GM21717 (cell line): Measurements from ENCODE around the gene IFT43.

Source experiments
- ATAC-seq: cut with Tn5 transposase; IDR thresholded peaks from one replicate; pipeline ENCODE4 v1.9.1; 2021; ENCODE audit warnings: mild to moderate bottlenecking, moderate library complexity; ENCODE audit not compliant: unreplicated experiment

The IFT43 gene

DNA sequence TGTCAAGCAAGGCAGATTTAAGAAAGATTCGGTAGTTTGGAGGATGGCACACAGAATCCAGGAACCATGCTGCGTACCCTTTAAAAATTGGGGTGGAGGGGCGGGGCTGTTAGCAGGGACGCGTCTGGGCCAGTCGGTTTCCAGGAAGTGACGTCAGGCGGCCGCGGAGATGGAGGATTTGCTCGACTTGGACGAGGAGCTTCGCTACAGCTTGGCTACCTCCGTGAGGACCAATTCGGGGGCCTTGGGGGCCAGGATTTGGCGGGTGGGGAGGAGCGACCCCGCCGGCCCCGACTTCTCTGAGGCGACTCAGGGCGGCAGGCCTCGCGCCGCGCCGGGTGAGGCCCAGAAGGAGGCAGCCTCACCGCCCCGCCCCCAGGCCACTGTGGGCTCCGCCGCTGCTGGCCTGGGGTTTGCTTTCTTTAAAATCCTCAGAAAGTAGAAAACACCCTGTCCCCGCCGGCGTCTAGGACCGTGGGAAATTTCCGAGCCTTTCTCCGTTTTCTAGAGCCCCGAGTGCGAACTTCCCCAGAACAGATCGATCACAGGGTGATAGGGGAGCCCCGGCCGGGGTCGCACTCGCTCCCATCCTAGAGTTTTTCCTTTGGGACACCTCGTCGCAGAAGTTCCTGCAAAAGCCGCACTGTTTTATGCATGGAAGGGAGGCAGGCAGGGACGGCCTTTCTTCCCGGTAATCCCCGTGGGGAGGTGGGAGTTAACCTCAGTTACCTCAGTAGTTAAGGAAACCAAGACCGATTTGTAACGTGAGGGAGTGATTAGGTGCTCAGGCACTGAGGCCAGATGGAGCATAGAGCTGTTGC, at the start of gene IFT43:
Gene IFT43 (plus strand): TSS at position 146 of the 821 bp plus-strand sequence. CDS start 24 bp downstream, at position 170.
- ATAC-seq, result peak; percentile 56

DNA sequence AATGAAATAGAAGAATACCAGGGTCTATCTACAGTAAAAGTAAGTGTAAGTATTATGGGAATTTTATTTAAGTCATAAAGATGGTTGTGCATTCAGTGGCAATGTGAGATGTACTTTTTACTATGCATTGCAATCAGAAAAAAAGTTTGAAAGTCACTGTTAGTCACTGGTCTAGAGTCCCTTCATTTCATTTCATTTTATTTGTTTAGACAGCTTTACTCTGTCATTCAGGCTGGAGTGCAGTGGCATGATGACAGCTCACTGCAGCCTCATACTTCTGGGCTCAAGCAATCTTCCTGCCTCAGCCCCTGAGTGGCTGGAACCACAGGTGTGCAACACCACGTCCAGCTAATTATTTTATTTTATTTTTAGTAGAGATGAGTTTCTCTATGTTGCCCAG, 46.4 kb upstream of the IFT43 start:
- no peak for ATAC-seq

DNA sequence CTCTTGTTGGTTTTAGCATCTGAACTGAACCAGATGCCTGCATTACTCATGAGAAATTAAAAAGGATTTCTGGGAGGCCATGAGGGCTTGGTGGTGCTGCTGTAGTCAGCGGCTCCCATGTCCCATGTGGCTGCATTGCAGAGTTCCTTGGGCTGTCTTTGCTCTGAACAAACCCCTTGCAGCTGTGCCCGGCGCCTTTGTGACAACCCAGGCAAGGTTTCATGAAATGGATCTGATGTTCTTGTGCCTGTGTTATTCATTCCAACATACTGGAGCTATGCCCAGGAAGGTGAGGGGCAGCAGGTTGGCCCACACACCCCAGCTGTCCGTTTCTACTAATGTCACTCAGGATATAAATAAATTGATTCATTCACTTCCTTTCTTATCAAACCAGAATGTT, 44.5 kb upstream of the IFT43 start:
- no peak for ATAC-seq

DNA sequence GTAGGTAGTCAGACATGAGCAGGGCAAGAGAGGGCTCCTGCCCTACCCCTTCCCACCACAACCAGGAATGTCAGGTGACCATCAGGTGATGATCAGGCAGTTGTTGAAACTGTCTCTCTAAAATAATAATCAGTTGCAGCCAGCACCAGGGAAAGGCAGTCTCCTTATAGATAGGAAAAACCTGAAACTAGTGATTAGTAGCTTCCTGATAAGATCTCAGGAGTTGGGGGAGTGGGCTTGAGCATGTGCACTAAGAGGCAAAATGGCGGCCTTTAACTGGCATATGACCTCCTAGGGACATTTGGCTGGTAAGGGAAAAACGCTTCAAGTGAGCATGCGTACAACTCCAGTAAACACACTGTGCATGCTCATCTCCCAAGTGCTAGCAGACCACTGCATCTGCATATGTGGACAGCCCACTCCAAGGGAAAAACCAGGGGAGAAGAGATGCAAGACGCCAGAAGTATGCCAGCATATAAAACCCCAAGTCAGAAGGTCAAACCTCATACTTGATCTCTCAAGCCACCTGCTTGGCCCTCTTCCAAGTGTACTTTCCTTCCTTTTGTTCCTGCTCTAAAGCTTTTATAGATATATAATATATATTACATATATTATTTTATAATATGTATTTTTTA, 40.8 kb upstream of the IFT43 start:
- no peak for ATAC-seq

DNA sequence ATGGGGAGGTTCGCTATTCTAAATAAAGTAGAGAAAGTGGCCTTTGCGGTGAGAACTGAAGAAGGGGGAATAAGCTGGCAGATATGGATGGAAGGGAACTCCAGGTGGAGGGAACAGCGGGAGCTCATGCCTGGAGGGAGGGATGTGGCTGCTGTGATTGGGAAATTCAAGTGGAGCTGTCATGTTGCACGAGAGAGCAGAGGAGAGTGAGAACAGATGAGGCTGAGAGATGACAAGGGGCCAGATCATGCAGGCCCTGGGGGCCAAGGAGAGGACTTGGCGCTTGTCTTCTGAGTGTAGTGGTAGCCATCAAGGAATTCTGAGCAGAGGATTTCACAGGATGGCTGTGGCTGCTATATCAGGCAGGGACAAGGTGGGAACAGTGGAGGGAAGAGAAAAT, 38.8 kb upstream of the IFT43 start:
- no peak for ATAC-seq

DNA sequence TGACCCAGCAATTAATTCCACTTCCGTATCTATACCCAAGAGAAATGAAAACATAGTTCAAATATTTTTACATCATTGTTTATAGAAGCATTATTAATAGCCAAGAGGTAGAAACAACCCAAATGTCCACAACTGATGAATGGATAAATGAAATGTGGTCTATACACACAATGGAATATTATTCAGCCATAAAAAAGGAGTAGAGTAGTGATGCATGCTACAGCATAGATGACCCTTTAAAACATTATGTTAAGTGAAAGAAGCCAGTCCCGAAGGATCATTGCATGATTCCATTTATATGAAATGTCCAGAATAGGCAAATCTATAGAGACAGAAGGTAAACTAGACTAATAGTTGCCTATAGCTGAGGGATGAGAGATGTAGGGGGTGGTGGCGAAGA, 33.1 kb upstream of the IFT43 start:
- ATAC-seq, result no peak

- no peak for ATAC-seq
These were observed 26.5 kb upstream of the IFT43 start for GRCh38 chr14:75959031-75959430.

DNA sequence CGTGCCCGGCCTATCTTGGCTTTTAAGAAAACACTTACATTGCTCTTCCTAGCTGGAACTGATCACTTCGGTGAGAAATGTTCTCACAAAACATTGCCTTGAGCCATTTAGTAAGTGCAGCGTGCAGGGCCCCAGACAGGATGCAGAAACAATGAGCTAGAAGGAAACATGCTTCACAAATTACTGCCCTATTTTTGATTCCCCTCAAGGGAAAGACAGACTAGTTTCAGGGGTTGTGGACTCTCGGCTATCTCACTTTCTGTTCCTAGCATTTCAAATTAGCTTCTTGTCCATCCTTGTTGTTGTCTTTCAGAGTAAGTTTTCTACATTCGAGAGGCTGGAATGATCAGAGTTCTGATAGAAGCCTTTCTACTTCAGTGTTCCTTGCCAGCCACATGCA, 25.3 kb upstream of the IFT43 start:
- ATAC-seq, result peak; percentile 61

DNA sequence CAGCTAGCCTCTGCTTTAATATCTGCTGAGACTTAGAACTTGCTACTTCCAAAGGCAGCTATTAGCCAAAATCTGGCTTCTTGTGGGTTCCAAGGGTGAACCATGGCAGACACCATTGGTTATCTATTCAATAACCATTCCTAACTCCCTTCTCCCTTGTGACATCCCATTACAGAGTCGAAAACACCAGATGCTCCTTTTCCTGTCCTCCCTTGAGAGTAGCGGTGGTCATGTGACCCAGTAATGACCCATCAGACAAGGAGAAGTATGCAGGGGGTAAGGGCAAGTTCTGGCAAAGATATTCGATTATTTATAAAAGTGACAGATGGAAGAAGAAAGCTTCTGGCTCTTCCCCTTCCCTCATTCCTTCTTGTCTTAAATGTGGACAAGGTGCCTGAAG, 23.9 kb upstream of the IFT43 start:
- ATAC-seq, result no peak

DNA sequence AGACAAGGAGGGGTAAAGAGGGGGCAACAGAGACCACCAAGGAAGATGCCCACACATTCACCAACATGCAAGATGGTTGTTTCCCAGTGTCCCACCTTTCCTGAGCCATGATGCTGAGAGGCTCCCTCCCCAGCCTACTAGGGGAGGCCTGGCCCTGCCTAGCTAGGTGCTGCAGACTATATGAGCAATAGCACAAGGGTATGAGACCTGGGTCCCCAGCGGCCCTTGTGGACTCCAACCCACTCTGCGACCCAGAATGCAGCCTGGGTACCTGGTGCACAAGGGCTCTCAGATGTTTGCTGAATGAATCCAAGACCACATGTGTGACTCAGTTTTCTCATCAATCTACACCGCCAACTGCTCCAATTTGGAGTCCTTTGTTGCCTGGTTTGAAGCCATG, 17.7 kb upstream of the IFT43 start:
- ATAC-seq, result no peak

DNA sequence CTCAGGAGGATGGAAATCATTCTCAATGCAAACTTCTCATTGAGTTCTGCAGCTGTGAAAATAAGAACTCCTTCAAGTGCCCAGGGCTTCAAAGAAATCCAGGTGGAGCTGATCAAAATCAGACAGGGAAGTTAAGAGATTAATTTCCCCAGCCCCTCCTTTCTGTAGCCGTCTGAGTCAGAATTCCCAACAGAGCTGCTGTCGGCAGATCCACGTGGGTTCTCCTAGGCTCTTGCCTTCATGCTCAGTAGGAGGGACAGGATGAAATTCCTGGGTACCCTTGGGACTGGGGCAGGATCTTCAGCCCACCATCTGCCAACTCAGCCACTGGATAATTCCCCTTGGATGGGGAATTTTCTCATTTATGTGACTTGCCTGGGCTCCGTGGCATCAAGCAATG, 17.1 kb upstream of the IFT43 start:
- ATAC-seq, result no peak

DNA sequence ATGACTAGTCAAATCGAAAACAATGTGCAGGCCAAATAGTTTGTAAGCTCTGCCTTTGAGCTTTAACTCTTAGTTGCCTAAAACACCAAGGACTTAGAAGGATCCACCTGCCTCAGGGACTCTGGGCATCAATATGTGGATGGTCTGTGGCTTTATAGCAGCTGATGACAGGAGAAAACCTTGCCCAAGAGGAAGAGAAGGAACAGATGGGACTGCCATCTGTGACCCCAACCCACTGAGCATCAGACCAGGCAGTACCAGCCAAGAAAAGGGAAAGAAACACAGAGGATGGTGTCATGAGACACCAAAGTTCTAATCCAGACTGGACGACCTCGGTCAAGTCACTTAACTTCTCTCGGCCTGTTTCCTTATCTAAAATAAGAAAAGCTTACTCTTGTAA, 16.4 kb upstream of the IFT43 start:
- no peak for ATAC-seq

GRCh38 chr14:75969891-75970290, 15.7 kb upstream of the IFT43 start:
- no peak for ATAC-seq

GRCh38 chr14:75970989-75971388, 14.6 kb upstream of the IFT43 start:
- no peak for ATAC-seq

GRCh38 chr14:75971509-75971908, 14.1 kb upstream of the IFT43 start:
- no peak for ATAC-seq

- ATAC-seq, result no peak
These were observed 12.7 kb upstream of the IFT43 start for GRCh38 chr14:75972801-75973421.

- no peak for ATAC-seq
These were observed 8.6 kb upstream of the IFT43 start for GRCh38 chr14:75976826-75977581.

- ATAC-seq, result no peak
These were observed 8.0 kb upstream of the IFT43 start for GRCh38 chr14:75977582-75977943.

- ATAC-seq, result no peak
These were observed 7.3 kb upstream of the IFT43 start for GRCh38 chr14:75978249-75978731.

DNA sequence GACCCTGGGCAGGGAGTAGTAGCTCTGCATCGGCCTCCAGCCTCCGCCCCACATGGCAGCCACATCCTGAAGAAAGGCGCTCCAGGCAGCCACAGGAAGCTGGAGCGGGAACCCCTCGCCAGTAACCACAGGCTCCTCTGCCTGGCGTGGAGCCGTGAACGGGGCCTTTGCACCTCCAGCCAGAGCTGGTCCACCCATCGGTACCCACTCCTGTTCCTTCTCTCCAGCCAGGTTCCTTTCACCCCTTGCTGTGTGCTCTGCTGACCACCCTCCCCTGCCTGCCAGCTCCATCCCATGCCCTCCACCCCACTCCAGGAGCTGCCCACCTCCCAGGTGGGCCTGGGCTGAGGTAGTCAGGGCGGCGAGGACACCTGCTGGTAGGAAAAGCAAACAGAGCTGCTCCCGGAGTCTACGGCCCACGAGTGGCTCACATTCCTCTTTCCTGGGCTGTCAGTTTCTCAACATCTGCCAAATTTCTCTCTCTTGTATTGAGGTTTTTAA, 6.4 kb upstream of the IFT43 start:
- no peak for ATAC-seq
